Measurements from ENCODE around the gene CFHR1.
"Not testable (repeated sequence)": the region's sequence is repeated elsewhere in the genome, so short reads cannot be mapped to it uniquely, and the experiment has no call there.

CFHR1 gene

DNA sequence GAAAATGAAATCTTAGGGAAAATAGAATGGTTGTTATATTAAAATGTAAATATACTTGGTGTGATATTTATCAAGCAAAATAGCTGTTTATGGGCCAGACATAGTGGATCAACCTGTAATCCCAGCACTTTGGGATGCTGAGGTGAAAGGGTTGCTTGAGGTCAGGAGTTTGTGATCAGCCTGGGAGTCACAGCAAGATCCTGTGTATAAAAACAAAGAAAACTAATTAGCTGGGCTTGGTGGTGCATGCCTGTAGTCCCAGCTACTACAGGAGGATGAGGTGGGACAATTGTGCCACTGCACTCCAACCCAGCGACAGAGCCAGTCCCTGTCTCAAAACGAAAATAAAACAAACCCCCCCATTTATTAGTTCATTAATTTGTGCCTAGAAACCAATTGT is 21.6 kb upstream of the CFHR1 start:
- no peak for DNase-seq (ENCODE audit: low spot score)
- H3K27ac ChIP-seq: no peak overlapping the region
- ChIA-PET POLR2A (ENCODE audit: low non-redundant PET) (no interaction called here), CTCF (interaction anchor here (0.7 kb wide), 1 partner anchor 104 kb away, joined by 3 read pairs; no protein-coding TSS in a partner anchor)
- TF ChIP-seq, protein P1, sequence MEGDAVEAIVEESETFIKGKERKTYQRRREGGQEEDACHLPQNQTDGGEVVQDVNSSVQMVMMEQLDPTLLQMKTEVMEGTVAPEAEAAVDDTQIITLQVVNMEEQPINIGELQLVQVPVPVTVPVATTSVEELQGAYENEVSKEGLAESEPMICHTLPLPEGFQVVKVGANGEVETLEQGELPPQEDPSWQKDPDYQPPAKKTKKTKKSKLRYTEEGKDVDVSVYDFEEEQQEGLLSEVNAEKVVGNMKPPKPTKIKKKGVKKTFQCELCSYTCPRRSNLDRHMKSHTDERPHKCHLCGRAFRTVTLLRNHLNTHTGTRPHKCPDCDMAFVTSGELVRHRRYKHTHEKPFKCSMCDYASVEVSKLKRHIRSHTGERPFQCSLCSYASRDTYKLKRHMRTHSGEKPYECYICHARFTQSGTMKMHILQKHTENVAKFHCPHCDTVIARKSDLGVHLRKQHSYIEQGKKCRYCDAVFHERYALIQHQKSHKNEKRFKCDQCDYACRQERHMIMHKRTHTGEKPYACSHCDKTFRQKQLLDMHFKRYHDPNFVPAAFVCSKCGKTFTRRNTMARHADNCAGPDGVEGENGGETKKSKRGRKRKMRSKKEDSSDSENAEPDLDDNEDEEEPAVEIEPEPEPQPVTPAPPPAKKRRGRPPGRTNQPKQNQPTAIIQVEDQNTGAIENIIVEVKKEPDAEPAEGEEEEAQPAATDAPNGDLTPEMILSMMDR (conservative IDR thresholded peaks at IDR 0.05; ENCODE audit: low read depth): no peak

DNA sequence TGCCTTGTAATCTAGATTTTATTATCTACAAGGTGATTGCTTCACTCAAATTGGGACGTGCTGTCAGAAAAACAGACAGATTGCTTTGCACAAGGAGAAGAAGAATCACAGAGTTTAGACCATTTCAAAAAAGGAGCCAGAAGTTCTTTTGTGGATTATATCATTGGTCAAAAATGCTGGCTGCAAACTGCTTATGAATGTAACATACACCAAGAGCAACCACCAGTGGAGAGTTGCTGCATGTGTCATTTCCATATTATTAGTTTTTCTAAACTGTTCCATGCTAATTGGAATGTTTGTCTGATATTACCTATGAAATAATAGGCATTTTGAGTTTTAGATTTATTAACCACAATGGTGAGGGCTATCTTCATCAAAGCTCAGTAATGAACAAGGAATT is 17.6 kb upstream of the CFHR1 start:
- H3K27ac ChIP-seq; CTCF ChIA-PET; POLR2A ChIA-PET (ENCODE audit: low non-redundant PET); DNase-seq (ENCODE audit: low spot score): not testable (repeated sequence)

DNA sequence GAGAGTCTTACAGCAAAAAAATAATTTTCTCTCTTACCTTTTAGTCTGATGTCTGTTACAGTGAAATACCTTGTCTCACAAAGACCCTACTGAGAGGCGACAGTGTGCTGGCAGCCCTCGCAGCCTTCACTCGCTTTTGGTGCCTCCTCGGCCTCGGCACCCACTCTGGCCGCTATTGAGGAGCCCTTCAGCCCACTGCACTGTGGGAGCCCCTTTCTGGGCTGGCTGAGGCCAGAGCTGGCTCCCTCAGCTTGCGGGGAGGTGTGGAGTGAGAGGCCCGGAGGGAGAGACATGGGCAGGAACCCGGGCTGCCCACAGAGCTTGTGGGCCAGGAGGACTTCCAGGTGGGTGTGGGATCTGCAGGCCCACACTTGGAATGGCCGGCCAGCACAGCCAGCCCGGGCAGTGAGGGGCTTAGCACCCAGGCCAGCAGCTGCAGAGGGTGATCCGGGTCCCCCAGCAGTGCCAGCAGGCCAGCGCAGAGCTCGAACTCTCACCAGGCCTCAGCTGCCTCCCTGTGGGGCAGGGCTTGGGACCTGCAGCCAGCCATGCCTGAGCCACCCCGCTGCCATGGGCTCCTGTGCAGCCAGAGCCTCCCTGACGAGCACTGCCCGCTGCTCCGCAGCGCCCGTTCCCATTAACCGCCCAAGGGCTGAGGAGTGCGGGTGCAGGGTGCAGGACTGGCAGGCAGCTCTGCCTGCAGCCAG is 10.8 kb upstream of the CFHR1 start:
- TF ChIP-seq, protein P1 (conservative IDR thresholded peaks at IDR 0.05; ENCODE audit: low read depth): no peak
- ChIA-PET POLR2A (ENCODE audit: low non-redundant PET) (no interaction called here), CTCF (interaction anchor here (0.6 kb wide), 1 partner anchor 405 kb away, joined by 3 read pairs; no protein-coding TSS in a partner anchor)
- DNase-seq (ENCODE audit: low spot score): no peak
- no peak overlapping the region for H3K27ac ChIP-seq

DNA sequence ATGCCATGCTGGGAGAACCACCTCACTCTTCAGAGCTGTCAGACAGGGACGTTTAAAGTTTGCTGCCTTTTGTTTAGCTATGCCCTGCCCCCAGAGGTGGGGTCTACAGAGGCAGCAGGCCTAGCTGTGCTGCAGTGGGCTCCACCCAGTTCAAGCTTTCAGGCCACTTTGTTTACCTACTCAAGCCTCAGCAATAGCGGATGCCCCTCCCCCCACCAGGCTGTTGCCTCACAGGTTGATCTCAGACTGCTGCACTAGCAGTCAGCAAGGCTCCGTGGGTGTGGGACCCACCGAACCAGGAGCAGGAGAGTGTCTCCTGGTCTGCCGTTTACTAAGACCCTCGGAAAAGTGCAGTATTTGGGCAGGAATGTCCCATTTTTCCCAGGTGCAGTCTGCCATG is 2.1 kb upstream of the CFHR1 start:
- H3K27ac ChIP-seq; CTCF ChIA-PET; POLR2A ChIA-PET (ENCODE audit: low non-redundant PET); DNase-seq (ENCODE audit: low spot score): not testable (repeated sequence)

DNA sequence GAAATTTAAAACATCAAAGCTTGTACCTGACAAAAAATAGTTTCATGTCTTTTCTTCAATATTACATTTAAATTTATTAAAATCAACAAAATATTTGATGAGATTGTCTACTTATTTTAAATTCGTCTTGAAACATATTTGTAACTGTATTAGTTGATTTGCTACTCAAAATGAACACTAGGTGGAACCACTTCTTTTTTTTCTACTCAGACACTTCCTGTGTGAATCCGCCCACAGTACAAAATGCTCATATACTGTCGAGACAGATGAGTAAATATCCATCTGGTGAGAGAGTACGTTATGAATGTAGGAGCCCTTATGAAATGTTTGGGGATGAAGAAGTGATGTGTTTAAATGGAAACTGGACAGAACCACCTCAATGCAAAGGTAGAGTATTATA is 8.3 kb downstream of the CFHR1 start:
- DNase-seq (ENCODE audit: low spot score): peak; percentile 51
- POLR2A ChIA-PET (ENCODE audit: low non-redundant PET); CTCF ChIA-PET; H3K27ac ChIP-seq: not testable (repeated sequence)
- TF ChIP-seq, protein P1 (conservative IDR thresholded peaks at IDR 0.05; ENCODE audit: low read depth): peak; percentile 31; the same call in 1 of the 2 replicates

DNA sequence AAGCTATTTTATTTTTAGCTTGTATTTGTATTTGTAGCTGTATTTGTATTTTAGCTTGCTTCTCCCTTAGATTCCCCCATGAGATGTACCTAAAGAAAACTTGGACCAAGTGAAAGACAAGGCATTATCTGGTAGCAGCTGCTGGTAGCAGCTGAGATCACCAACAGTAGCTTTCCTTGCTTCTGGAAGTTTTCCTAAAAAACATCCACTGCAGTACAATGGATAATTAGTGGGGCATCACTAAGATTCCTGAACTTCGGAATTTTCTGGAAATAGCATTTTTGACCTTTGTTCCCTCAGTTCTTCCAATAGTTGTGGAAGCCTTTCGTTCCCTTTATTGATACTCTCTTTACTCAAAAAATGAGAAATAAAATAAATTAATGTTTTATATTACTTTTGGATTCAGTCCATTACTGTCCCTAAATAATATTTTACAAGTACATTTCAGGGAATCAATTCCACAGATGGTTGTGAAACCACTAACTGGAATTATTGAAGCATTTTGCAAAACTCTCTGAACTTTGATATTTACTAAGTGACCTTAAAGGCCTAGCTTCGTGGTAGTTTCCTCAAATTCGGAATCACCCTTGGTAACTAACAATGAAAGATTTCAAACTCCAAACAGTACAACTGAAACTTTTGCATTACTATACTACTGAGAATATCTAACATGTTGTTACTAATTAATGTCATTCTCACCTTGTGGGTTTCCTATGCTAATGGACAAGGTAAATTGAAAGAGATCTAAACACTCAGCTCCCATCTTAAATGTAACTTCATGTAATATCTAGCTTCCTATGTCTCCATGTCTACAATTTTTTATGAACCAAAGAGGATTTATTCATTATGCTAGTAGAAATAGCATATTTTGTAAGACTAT is 30.3 kb downstream of the CFHR1 start:
- POLR2A ChIA-PET (ENCODE audit: low non-redundant PET); H3K27ac ChIP-seq; CTCF ChIA-PET; DNase-seq (ENCODE audit: low spot score): not testable (repeated sequence)

DNA sequence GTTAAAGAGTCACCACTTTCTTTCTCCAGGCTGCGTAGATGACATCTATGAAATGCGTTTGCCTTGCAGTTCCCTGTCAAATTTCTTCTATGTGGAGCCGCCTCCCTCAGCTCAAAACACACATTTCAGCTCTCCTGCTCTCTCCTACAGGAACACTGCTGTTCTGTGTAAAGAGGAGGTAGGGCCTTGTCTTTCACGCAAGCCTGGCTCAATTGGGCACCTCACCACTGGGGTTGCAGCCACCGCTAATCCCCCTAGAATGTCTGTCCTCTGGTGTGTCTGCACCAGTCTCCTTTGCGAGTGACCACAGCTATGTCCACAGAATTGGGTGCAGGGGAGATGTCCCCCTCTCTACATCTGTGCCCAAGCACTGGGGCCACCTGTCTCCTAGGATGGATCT is 36.5 kb downstream of the CFHR1 start:
- no peak for DNase-seq (ENCODE audit: low spot score)
- TF ChIP-seq, protein P1 (conservative IDR thresholded peaks at IDR 0.05; ENCODE audit: low read depth): no peak
- ChIA-PET POLR2A (ENCODE audit: low non-redundant PET) (no interaction called here), CTCF (no interaction called here)
- no peak overlapping the region for H3K27ac ChIP-seq

DNA sequence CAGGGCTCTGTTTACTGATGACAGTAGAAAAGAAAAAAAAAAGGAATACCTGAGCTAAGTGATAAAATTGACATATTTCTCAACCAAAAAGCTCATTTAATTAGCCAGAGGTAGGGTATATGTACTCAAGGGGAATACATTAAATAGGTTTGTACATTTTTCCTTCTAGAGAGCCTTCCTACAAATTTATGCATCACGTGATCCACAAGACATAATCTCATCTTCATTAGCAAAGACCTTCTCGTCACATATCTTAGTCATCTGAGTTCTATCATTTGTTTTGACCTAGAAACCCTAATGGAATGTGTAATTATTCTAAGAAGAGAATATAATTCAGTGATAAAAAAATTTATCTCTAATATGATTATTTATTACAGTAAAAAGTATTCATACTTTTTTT is 37.7 kb downstream of the CFHR1 start:
- H3K27ac ChIP-seq: no peak overlapping the region
- TF ChIP-seq, protein P1 (conservative IDR thresholded peaks at IDR 0.05; ENCODE audit: low read depth): no peak
- ChIA-PET POLR2A (ENCODE audit: low non-redundant PET) (no interaction called here), CTCF (interaction anchor here (0.5 to 0.7 kb wide), 2 partner anchors 217 to 1309 kb away, joined by 5 to 6 read pairs; no protein-coding TSS in a partner anchor)
- no peak for DNase-seq (ENCODE audit: low spot score)

Data from RWPE1 (cell line).